NB4 (cell line): ENCODE data around the gene APOBEC3B.

Experiments used
- CTCF ChIP-seq: IDR thresholded peaks from one replicate; pipeline ENCODE4 v1.5.1; 2012; ENCODE audit warnings: low read depth, low read length
- MAX ChIP-seq: IDR thresholded peaks from 2 replicates; pipeline ENCODE4 v1.6.1; 2011; ENCODE audit warnings: low read depth, low read length

GRCh38 chr22:38955926-38956325 lies 26.2 kb upstream of the APOBEC3B start:
- TF ChIP-seq CTCF = no peak
- TF ChIP-seq MAX = no peak
